Measurements from ENCODE around the gene NPAS2. TPM values are rescaled to one million over a fixed set of nuclear protein-coding genes. Genes with fewer than 3 reads are reported as not detected.
A peak's percentile ranks its signal among the peaks of the same experiment; 100 is the strongest.

The NPAS2 gene
- total RNA-seq, 4 donors from 2014 or later, result 6.1 to 29.8 (median 24.3) TPM

DNA sequence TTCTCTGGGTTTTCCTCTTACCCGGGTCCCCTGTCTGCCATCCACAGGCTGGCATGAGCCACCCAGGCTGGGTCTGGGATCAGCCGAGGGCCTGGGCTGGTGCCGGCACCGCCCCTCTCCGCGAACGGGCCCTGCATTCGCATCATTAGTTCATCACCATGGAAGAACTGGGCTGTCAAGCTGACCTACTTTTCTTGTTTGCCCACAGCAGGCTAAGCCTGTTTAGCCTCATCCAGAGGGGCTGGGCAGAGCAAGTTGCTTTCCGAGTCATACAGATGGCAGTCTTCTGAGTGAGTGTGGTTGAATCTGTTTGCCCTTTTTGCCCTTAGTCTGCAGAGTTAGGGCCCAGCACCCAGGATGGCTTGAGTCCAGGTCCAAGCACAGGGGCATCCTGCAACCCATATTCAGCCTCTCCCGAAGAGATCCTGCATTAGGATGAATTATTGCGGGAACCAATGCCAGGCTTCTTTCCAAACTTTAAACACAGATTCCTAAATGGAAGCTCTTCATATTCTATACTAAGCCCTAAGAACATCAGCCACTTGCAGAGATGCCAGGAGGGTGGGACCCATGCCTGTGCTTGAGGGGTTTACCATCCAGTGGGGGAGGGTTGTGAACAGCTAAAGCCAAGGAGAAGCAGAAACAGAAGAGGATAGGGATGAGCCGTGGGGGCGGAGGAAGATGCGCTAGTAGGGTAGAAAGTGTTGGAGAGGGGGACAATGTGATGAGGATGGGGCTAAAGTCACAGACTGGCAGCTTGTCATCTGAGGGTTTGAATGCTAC, 68.0 kb downstream of the NPAS2 start:
- no peak for TF ChIP-seq CTCF (IDR thresholded peaks at IDR 0.05)
- no peak for DNase-seq (ENCODE audit: low spot score)
- no peak for ATAC-seq (ENCODE audit: low FRiP score)

DNA sequence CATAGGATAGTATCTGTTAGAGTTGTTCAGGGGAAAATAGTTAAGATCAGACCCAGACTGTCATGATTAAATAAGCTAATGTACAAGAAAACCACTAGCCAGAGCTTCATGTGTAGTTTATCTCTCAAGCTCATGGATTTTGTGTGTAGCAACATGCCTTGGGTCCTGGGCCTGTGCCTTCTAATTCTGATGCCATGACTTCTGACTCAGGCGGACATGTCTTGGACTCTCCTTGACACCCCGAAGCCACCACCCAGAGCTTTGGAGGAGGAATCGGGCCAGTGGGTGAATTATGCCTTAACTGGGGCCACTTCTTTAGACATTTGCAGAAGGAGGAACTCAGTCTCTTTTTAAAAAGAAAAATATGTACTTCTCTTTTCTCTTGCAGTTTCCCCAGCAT, 68.7 kb downstream of the NPAS2 start:
- ATAC-seq (ENCODE audit: low FRiP score) (no peak), DNase-seq (ENCODE audit: low spot score) (no peak)
- TF ChIP-seq CTCF (IDR thresholded peaks at IDR 0.05), result no peak

DNA sequence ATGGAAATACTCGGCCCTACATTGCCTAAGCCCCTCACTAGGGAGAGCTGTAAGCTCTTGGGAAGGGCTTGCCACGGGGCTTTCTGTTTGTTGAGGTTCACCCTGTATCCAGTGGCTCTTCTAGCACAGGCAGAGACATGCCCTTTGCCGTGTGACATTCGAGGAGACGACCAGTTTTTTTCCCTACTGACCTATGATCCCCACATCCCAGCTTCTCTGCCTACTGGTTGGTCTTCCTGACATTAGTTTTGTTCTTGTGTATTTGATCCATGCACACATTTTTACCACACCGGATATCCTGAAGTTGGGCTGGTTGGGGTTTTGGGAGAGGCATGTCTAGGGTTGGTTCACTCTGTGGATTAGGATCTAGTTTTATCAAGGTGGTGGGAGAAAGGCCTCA, 69.3 kb downstream of the NPAS2 start:
- ATAC-seq (ENCODE audit: low FRiP score) (no peak), DNase-seq (ENCODE audit: low spot score) (no peak)
- no peak for TF ChIP-seq CTCF (IDR thresholded peaks at IDR 0.05)

GRCh38 chr2:100891906-100892642, 72.1 kb downstream of the NPAS2 start:
- DNase-seq (ENCODE audit: low spot score) (no peak), ATAC-seq (ENCODE audit: low FRiP score) (peak; percentile 57)
- TF ChIP-seq CTCF (IDR thresholded peaks at IDR 0.05), result no peak

DNA sequence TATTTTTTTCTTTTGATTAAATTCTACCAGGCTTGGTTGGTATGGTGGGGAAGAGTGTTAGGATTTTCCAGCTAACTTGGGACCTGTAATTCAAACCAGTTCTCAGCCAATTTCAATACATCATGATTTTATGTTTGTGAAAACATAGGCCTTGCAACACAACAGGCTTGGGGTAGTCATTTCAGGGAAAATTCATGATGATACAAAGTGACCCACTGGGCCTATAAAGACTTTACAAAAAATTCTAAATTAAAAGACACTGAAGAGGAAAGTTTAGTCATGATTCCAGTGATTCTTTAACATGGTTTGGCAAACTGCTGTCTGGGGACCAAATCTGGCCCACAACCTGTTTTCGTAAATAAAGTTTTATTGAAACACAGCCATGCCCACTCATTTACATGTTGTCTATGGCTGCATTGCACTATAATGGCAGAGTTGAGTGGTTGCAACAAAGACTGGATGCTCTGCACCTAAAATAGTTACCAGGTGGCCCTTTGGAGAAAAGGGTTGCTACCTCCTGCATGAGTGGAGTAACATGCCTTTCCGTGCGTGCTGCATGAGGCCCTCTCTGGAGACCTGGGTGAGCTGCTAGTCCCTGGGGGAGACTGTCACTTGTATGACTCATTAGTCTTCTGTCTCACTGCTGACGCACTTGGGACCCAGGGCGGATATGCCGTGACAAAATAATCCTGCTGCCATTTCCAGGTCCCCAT, 73.6 kb downstream of the NPAS2 start:
- no peak for ATAC-seq (ENCODE audit: low FRiP score)
- DNase-seq (ENCODE audit: low spot score), result no peak
- no peak for TF ChIP-seq CTCF (IDR thresholded peaks at IDR 0.05)

DNA sequence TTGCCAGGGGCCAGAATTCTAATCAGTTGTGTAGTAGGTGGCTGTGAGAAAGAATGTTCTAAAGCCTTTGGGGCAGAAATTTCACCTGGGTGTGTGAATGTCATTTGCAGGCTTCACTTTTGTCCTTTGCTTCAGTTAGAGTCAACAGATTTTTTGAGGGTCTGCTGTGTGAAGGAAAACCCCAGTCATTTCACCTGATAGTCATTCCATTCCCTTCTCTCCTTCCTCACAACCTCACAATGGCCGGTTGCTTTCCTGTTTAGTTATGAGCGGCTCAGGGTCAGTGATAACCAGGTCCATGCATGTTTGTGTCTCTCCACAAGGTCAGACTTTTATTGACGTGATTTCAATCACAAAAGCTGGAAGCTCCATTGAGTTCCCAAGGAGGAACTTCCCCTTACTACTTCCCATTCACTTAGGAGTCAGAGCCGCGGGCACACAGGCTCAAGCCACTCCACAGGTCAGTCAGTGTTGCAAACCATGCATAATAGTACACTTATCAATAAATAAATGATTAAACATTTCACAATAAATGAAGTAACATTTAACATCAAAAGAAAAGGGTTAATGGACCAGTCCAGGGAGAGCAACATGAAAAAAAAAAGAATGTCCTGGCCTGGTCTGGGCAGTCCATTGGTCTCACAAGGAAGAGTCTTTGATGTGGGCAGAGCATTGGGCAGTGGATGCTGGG, 74.3 kb downstream of the NPAS2 start:
- no peak for ATAC-seq (ENCODE audit: low FRiP score)
- TF ChIP-seq CTCF (IDR thresholded peaks at IDR 0.05), result no peak
- DNase-seq (ENCODE audit: low spot score), result no peak

All from omental fat pad (tissue), 4 donors.